H9 (cell line): Measurements from ENCODE around the gene NPDC1. TPM values are rescaled to one million over a fixed set of nuclear protein-coding genes. Genes with fewer than 3 reads are reported as not detected.

ENCODE experiments used
- DNase-seq: peaks from one replicate; pipeline ENCODE4 v3.0.0-alpha.2; 2017
- H2AFZ ChIP-seq: one replicate; pipeline ENCODE4 v1.6.1; 2013; ENCODE audit warnings: mild to moderate bottlenecking, low read length, control low read depth, moderate library complexity
- H2AK5ac ChIP-seq: 2 replicates; pipeline ENCODE4 v1.6.1; 2013; ENCODE audit warnings: low read length, control low read depth, mixed read lengths; ENCODE audit not compliant: insufficient read length
- H2BK120ac ChIP-seq: one replicate; pipeline ENCODE4 v1.6.1; 2013; ENCODE audit warnings: low read depth, mild to moderate bottlenecking, low read length, control low read depth, inconsistent platforms; ENCODE audit not compliant: poor library complexity, severe bottlenecking
- H2BK12ac ChIP-seq: 2 replicates; pipeline ENCODE4 v1.6.1; 2013; ENCODE audit warnings: low read length, control low read depth, mixed read lengths, low read depth; ENCODE audit not compliant: insufficient read length
- H2BK15ac ChIP-seq: 2 replicates; pipeline ENCODE4 v1.6.1; 2013; ENCODE audit warnings: low read depth, low read length, control low read depth
- H2BK20ac ChIP-seq: one replicate; pipeline ENCODE4 v1.6.1; 2013; ENCODE audit warnings: low read depth, mild to moderate bottlenecking, low read length, control low read depth, inconsistent platforms; ENCODE audit not compliant: poor library complexity, severe bottlenecking
- H2BK5ac ChIP-seq: 2 replicates; pipeline ENCODE4 v1.6.1; 2013; ENCODE audit warnings: low read length, control low read depth, mixed read lengths; ENCODE audit not compliant: insufficient read length
- H3K14ac ChIP-seq: 2 replicates; pipeline ENCODE4 v1.6.1; 2013; ENCODE audit warnings: low read length, control low read depth; ENCODE audit not compliant: insufficient read depth
- H3K18ac ChIP-seq: 2 replicates; pipeline ENCODE4 v1.6.1; 2013; ENCODE audit warnings: low read depth, mild to moderate bottlenecking, mixed read lengths, low read length, control low read depth; ENCODE audit not compliant: insufficient read length
- H3K23ac ChIP-seq: 2 replicates; pipeline ENCODE4 v1.6.1; 2013; ENCODE audit warnings: low read length, control low read depth, mixed read lengths, low read depth; ENCODE audit not compliant: insufficient read length
- H3K23me2 ChIP-seq: 2 replicates; pipeline ENCODE4 v1.6.1; 2013; ENCODE audit warnings: low read depth, mild to moderate bottlenecking, mixed read lengths, low read length, control low read depth; ENCODE audit not compliant: insufficient read length, poor library complexity, severe bottlenecking
- H3K27ac ChIP-seq: 2 replicates; pipeline ENCODE4 v1.5.1; 2013; ENCODE audit warnings: low read length, control low read depth, mixed read lengths, low read depth; ENCODE audit not compliant: insufficient read length
- H3K27me3 ChIP-seq: 2 replicates; pipeline ENCODE4 v1.6.1; 2013; ENCODE audit warnings: low read length, control low read depth, inconsistent platforms; ENCODE audit not compliant: insufficient read depth
- H3K4ac ChIP-seq: 2 replicates; pipeline ENCODE4 v1.6.1; 2013; ENCODE audit warnings: low read depth, mild to moderate bottlenecking, control low read depth, inconsistent platforms, low read length, moderate library complexity
- H3K4me1 ChIP-seq: 2 replicates; pipeline ENCODE4 v1.6.1; 2013; ENCODE audit warnings: low read length, control low read depth, inconsistent platforms; ENCODE audit not compliant: insufficient read depth
- H3K4me2 ChIP-seq: 2 replicates; pipeline ENCODE4 v1.6.1; 2013; ENCODE audit warnings: low read length, control low read depth, mixed read lengths; ENCODE audit not compliant: insufficient read length, insufficient read depth
- H3K56ac ChIP-seq: 2 replicates; pipeline ENCODE4 v1.6.1; 2013; ENCODE audit warnings: low read depth, mild to moderate bottlenecking, mixed read lengths, low read length, control low read depth; ENCODE audit not compliant: insufficient read length
- H3K79me1 ChIP-seq: 2 replicates; pipeline ENCODE4 v1.6.1; 2013; ENCODE audit warnings: low read depth, mild to moderate bottlenecking, moderate library complexity, low read length, control low read depth, inconsistent platforms; ENCODE audit not compliant: insufficient read depth, poor library complexity, severe bottlenecking
- H3K79me2 ChIP-seq: 2 replicates; pipeline ENCODE4 v1.6.1; 2013; ENCODE audit warnings: low read length, control low read depth, inconsistent platforms; ENCODE audit not compliant: insufficient read depth
- H3K9ac ChIP-seq: 2 replicates; pipeline ENCODE4 v1.6.1; 2013; ENCODE audit warnings: low read length, control low read depth, mixed read lengths; ENCODE audit not compliant: insufficient read length; ENCODE audit errors: extremely low read depth
- H3K9me3 ChIP-seq: one replicate; pipeline ENCODE4 v1.6.1; 2013; ENCODE audit warnings: low read depth, low read length, inconsistent platforms; ENCODE audit not compliant: control insufficient read depth
- H3T11ph ChIP-seq: one replicate; pipeline ENCODE4 v1.6.1; 2013; ENCODE audit warnings: mild to moderate bottlenecking, low read length, control low read depth, inconsistent platforms
- H4K20me1 ChIP-seq: one replicate; pipeline ENCODE4 v1.6.1; 2013; ENCODE audit not compliant: control insufficient read depth, insufficient read length, insufficient read depth
- H4K5ac ChIP-seq: 2 replicates; pipeline ENCODE4 v1.6.1; 2013; ENCODE audit warnings: low read depth, mild to moderate bottlenecking, mixed read lengths, low read length, control low read depth; ENCODE audit not compliant: insufficient read length
- H4K8ac ChIP-seq: replicated peaks from 2 replicates; pipeline ENCODE4 v1.6.1; 2013; ENCODE audit warnings: low read length, control low read depth, mixed read lengths, low read depth; ENCODE audit not compliant: insufficient read length
- H4K91ac ChIP-seq: 2 replicates; pipeline ENCODE4 v1.6.1; 2013; ENCODE audit warnings: low read depth, mild to moderate bottlenecking, moderate library complexity, mixed read lengths, low read length, control low read depth; ENCODE audit not compliant: insufficient read length
- H3K27ac Mint-ChIP-seq, 3 experiments: 2 replicates in 2 of 3; 3 replicates in 1 of 3; pipeline ENCODE4 v1.8.0; 2020 to 2021; ENCODE audit warnings: mixed read lengths in 3 of 3, mild to moderate bottlenecking in 1 of 3, moderate library complexity in 1 of 3
- H3K27me3 Mint-ChIP-seq: 2 replicates; pipeline ENCODE4 v1.8.0; 2021; ENCODE audit warnings: low read depth, mild to moderate bottlenecking, moderate library complexity, mixed read lengths
- H3K36me3 Mint-ChIP-seq, 3 experiments: 2 replicates in 2 of 3; 3 replicates in 1 of 3; pipeline ENCODE4 v1.8.0; 2020 to 2021; ENCODE audit warnings: low read depth in 3 of 3, mixed read lengths in 3 of 3; ENCODE audit not compliant: insufficient read depth in 1 of 3
- H3K4me1 Mint-ChIP-seq, 2 experiments: 2 replicates each; pipeline ENCODE4 v1.8.0; 2020; ENCODE audit warnings: mixed read lengths in 2 of 2
- H3K4me3 Mint-ChIP-seq, 2 experiments: 2 replicates in 1 of 2; 3 replicates in 1 of 2; pipeline ENCODE4 v1.8.0; 2020 to 2021; ENCODE audit warnings: mild to moderate bottlenecking in 2 of 2, mixed read lengths in 2 of 2, moderate library complexity in 1 of 2
- H3K9me3 Mint-ChIP-seq, 2 experiments: 2 replicates in 1 of 2; 3 replicates in 1 of 2; pipeline ENCODE4 v1.8.0; 2020; ENCODE audit warnings: mild to moderate bottlenecking in 2 of 2, mixed read lengths in 2 of 2, moderate library complexity in 1 of 2
- CTCF ChIP-seq: fragments of 200-600 bp; sonication (generic); conservative IDR thresholded peaks from 3 replicates; pipeline ENCODE4 v1.8.0; 2021; ENCODE audit warnings: antibody characterized with exemption, mild to moderate bottlenecking
- whole genome bisulfite sequencing: extraction: QIAGEN DNeasy Blood & Tissue Kit; methylation state at CpG from one replicate; pipeline ENCODE4 v1.1.7; 2013; ENCODE audit warnings: missing lambda C conversion rate, low lambda C conversion rate, mixed read lengths; ENCODE audit not compliant: insufficient read length; ENCODE audit errors: extremely low coverage; 5-methylcytosine and 5-hydroxymethylcytosine counted together
- total RNA-seq: library from RNA; stranded (reverse); gene quantifications from 2 replicates; pipeline ENCODE4 v1.2.1, GENCODE V29; 2021

Gene NPDC1
- total RNA-seq, 1 experiment from 2014 or later = 57.6 TPM

GRCh38 chr9:137051145-137051724 is 5.3 kb upstream of the NPDC1 start:
- Histone ChIP-seq H4K91ac (no peak overlapping the region), H3K4me2 (no peak overlapping the region), H3K18ac (no peak overlapping the region), H3K56ac (no peak overlapping the region), H3K27ac (no peak overlapping the region), H4K20me1 (no peaks in the 10 kb centered on the region), H2BK5ac (no peak overlapping the region), H3K9me3 (no peaks in the 10 kb centered on the region), H2BK120ac (no peak overlapping the region), H3K27me3 (peaks cover 7% of the 10 kb centered on the region; the same call in 1 of the 2 replicates), H2BK20ac (no peak overlapping the region), H4K5ac (no peak overlapping the region), H3K4ac (no peak overlapping the region), H2BK12ac (no peak overlapping the region), H3K79me1 (no peaks in the 10 kb centered on the region), H3K23ac (no peak overlapping the region), H3K14ac (no peak overlapping the region), H2AFZ (no peak overlapping the region), H3T11ph (no peak overlapping the region), H2AK5ac (no peak overlapping the region), H3K23me2 (peaks cover 8% of the 10 kb centered on the region), H3K9ac (no peak overlapping the region), H3K4me1 (no peaks in the 10 kb centered on the region), H3K79me2 (no peaks in the 10 kb centered on the region), H4K8ac (no peak overlapping the region), H2BK15ac (no peak overlapping the region)
- Mint-ChIP-seq H3K36me3 (no peaks in the 10 kb centered on the region), H3K27me3 (peaks cover 74% of the 10 kb centered on the region), H3K4me3 (no peak overlapping the region), H3K27ac (no peak overlapping the region), H3K4me1 (peaks cover 2 to 11% of the 10 kb centered on the region in 2 experiments), H3K9me3 (no peaks in the 10 kb centered on the region)
- no peak for DNase-seq
- TF ChIP-seq CTCF = no peak
- no CpG with 5 or more reads among the region's 17 CpGs for WGBS
